ENCODE data around the gene KRT76.
"Not testable (repeated sequence)": the region's sequence is repeated elsewhere in the genome, so short reads cannot be mapped to it uniquely, and the experiment has no call there.

Gene KRT76

GRCh38 chr12:52777566-52777965 lies 421 bp upstream of the KRT76 start:
- DNase-seq = no peak

- no peak for DNase-seq
These were observed 710 bp downstream of the KRT76 start for GRCh38 chr12:52776435-52776834.

GRCh38 chr12:52774629-52775250 lies 2.4 kb downstream of the KRT76 start:
- DNase-seq = no peak

- DNase-seq = no peak
These were observed 4.4 kb downstream of the KRT76 start for GRCh38 chr12:52772772-52773171.

GRCh38 chr12:52772188-52772587 lies 5.0 kb downstream of the KRT76 start:
- no peak for DNase-seq

GRCh38 chr12:52771505-52771904 lies 5.6 kb downstream of the KRT76 start:
- no peak for DNase-seq

- no peak for DNase-seq
These were observed 6.1 kb downstream of the KRT76 start for GRCh38 chr12:52771088-52771487.

GRCh38 chr12:52769946-52770345 lies 7.2 kb downstream of the KRT76 start:
- no peak for DNase-seq

- DNase-seq = no peak
These were observed 7.8 kb downstream of the KRT76 start for GRCh38 chr12:52769354-52769753.

GRCh38 chr12:52768479-52769200 lies 8.5 kb downstream of the KRT76 start:
- no peak for DNase-seq

- no peak for DNase-seq
These were observed 9.7 kb downstream of the KRT76 start for GRCh38 chr12:52767427-52767826.

GRCh38 chr12:52767020-52767379 lies 10.1 kb downstream of the KRT76 start:
- DNase-seq = no peak

- no peak for DNase-seq
These were observed 10.7 kb downstream of the KRT76 start for GRCh38 chr12:52766351-52767019.

- no peak for DNase-seq
These were observed 11.4 kb downstream of the KRT76 start for GRCh38 chr12:52765702-52766101.

GRCh38 chr12:52763991-52764390 lies 13.2 kb downstream of the KRT76 start:
- no peak for DNase-seq

- no peak for DNase-seq
These were observed 14.0 kb downstream of the KRT76 start for GRCh38 chr12:52763036-52763659.

GRCh38 chr12:52761802-52762201 lies 15.3 kb downstream of the KRT76 start:
- DNase-seq = no peak

GRCh38 chr12:52761218-52761617 lies 15.9 kb downstream of the KRT76 start:
- not testable (repeated sequence) for DNase-seq

- DNase-seq = no peak
These were observed 16.5 kb downstream of the KRT76 start for GRCh38 chr12:52760623-52761022.

GRCh38 chr12:52759695-52760094 lies 17.4 kb downstream of the KRT76 start:
- DNase-seq = no peak

GRCh38 chr12:52759218-52759617 lies 17.9 kb downstream of the KRT76 start:
- no peak for DNase-seq

- no peak for DNase-seq
These were observed 19.5 kb downstream of the KRT76 start for GRCh38 chr12:52757449-52758176.
